ENCODE measurements around the gene KRTAP10-11. TPM values are rescaled to one million over a fixed set of nuclear protein-coding genes. Genes with fewer than 3 reads are reported as not detected.

KRTAP10-11 gene
- polyA plus RNA-seq, 3 donors = not detected

DNA sequence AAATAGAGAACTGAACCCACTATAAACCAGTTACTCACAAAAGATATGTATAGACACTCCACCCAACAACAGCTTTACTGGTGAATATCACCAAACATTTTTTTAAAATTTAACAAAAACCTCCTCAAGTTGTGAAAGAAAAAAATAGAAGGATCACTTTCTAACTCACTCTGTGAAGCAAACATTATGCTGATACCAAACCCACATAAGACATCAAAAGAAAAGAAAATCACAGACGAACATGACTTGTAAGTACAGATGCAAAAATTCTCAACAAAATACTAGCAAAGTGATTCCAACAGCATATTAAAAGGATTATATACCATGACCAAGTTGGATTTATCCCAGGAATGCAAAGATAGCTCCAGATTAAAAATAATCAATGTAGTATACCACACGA is 45.5 kb downstream of the KRTAP10-11 start:
- Histone ChIP-seq H3K36me3 (replicated peaks in 1 of 2; ENCODE audit: control insufficient read depth in 1 of 2, insufficient read depth in 2 of 2, low read length in 2 of 2) (no peaks in the 10 kb centered on the region), H3K9me3 (replicated peaks in 1 of 2; ENCODE audit: control insufficient read depth in 1 of 2, insufficient read depth in 1 of 2, low read length in 2 of 2) (peaks cover 0 to 15% of the 10 kb centered on the region in 2 donors), H3K4me3 (replicated peaks in 1 of 3; ENCODE audit: low read depth in 2 of 3, low read length in 3 of 3) (no peak overlapping the region), H3K27ac (ENCODE audit: low read depth in 1 of 2, low read length in 2 of 2) (no peak overlapping the region), H3K4me1 (ENCODE audit: control insufficient read depth in 1 of 2, insufficient read depth in 2 of 2, low read length in 2 of 2) (no peaks in the 10 kb centered on the region), H2AFZ (ENCODE audit: insufficient read depth, low read depth, low read length, poor library complexity, severe bottlenecking) (no peak overlapping the region), H4K20me1 (ENCODE audit: insufficient read depth, low read length) (no peaks in the 10 kb centered on the region), H3K9ac (ENCODE audit: insufficient read depth, low read length, poor library complexity, severe bottlenecking) (no peak overlapping the region), H3K79me2 (ENCODE audit: insufficient read depth, low read length) (no peaks in the 10 kb centered on the region), H3K4me2 (replicated peaks; ENCODE audit: extremely low read depth, low read length, poor library complexity, severe bottlenecking) (no peak overlapping the region), H3K27me3 (ENCODE audit: control insufficient read depth in 2 of 2, insufficient read depth in 2 of 2, low read length in 2 of 2) (peaks cover 0 to 13% of the 10 kb centered on the region in 2 donors)
- intact Hi-C loops (cut with micrococcal nuclease) = no loop called here
- no peaks in the 10 kb centered on the region for H3K36me3 Mint-ChIP-seq
- peaks cover 13 to 47% (median 31%) of the 10 kb centered on the region in 3 donors for H3K27me3 Mint-ChIP-seq (ENCODE audit: low read depth in 3 of 3)
- no peak for DNase-seq
- TF ChIP-seq, protein P1, sequence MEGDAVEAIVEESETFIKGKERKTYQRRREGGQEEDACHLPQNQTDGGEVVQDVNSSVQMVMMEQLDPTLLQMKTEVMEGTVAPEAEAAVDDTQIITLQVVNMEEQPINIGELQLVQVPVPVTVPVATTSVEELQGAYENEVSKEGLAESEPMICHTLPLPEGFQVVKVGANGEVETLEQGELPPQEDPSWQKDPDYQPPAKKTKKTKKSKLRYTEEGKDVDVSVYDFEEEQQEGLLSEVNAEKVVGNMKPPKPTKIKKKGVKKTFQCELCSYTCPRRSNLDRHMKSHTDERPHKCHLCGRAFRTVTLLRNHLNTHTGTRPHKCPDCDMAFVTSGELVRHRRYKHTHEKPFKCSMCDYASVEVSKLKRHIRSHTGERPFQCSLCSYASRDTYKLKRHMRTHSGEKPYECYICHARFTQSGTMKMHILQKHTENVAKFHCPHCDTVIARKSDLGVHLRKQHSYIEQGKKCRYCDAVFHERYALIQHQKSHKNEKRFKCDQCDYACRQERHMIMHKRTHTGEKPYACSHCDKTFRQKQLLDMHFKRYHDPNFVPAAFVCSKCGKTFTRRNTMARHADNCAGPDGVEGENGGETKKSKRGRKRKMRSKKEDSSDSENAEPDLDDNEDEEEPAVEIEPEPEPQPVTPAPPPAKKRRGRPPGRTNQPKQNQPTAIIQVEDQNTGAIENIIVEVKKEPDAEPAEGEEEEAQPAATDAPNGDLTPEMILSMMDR (IDR thresholded peaks at IDR 0.05) = no peak
- peaks cover 6 to 22% (median 14%) of the 10 kb centered on the region in 7 donors for H3K9me3 Mint-ChIP-seq
- peak overlapping the region in 1 of 2 donors; percentile 18 for H3K4me3 Mint-ChIP-seq
- WGBS (ENCODE audit: insufficient coverage) = no CpG with 5 or more reads among the region's 2 CpGs
- no peaks in the 10 kb centered on the region for H3K4me1 Mint-ChIP-seq
- no peak overlapping the region for H3K27ac Mint-ChIP-seq

DNA sequence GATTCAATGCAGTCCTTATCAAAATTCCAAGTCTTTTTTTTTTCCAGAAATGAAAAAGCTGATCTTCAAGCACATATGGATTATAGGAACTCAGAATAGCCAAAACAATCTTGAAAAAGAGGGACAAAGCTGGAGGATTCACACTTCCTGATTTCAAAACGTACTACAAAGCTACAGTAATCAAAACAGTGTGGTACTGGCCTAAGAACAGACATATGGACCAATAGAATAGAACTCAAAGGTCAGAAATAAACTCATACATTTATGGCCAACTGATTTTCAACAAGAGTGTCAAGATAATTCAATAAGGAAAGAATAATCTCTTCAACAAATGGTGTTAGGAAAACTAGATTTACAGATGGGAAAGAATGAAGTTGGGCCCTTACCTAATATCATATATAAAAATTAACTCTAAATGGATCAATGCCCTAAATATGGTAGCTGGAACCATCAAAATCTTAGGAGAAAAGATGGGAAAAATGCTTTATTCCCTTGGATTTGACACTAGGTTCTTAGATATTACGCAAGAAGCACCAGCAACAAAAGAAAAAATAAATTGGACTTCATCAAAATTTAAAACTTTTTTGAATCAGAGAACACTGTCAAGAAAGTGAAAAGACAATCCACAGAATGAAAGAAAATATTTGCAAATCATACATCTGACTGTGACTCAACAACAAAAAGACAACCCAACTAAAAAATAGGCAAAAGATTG is 46.7 kb downstream of the KRTAP10-11 start:
- intact Hi-C loops (cut with micrococcal nuclease) = no loop called here
- H3K27ac Mint-ChIP-seq = no peak overlapping the region
- H3K9me3 Mint-ChIP-seq = peaks cover 6 to 22% (median 14%) of the 10 kb centered on the region in 7 donors

More for the DNA sequence above, 46.7 kb downstream of the KRTAP10-11 start:
- no CpG with 5 or more reads among the region's 2 CpGs for WGBS (ENCODE audit: insufficient coverage)
- Mint-ChIP-seq H3K4me3 (no peak overlapping the region), H3K36me3 (no peaks in the 10 kb centered on the region), H3K27me3 (ENCODE audit: low read depth in 3 of 3) (peaks cover 25 to 54% (median 35%) of the 10 kb centered on the region in 3 donors), H3K4me1 (no peaks in the 10 kb centered on the region)
- Histone ChIP-seq H3K27me3 (ENCODE audit: control insufficient read depth in 2 of 2, insufficient read depth in 2 of 2, low read length in 2 of 2) (peaks cover 0 to 19% of the 10 kb centered on the region in 2 donors), H3K4me1 (ENCODE audit: control insufficient read depth in 1 of 2, insufficient read depth in 2 of 2, low read length in 2 of 2) (no peaks in the 10 kb centered on the region), H3K9me3 (replicated peaks in 1 of 2; ENCODE audit: control insufficient read depth in 1 of 2, insufficient read depth in 1 of 2, low read length in 2 of 2) (peaks cover 0 to 15% of the 10 kb centered on the region in 2 donors), H3K9ac (ENCODE audit: insufficient read depth, low read length, poor library complexity, severe bottlenecking) (no peak overlapping the region), H4K20me1 (ENCODE audit: insufficient read depth, low read length) (no peaks in the 10 kb centered on the region), H3K4me2 (replicated peaks; ENCODE audit: extremely low read depth, low read length, poor library complexity, severe bottlenecking) (no peak overlapping the region), H2AFZ (ENCODE audit: insufficient read depth, low read depth, low read length, poor library complexity, severe bottlenecking) (no peak overlapping the region), H3K27ac (ENCODE audit: low read depth in 1 of 2, low read length in 2 of 2) (no peak overlapping the region), H3K79me2 (ENCODE audit: insufficient read depth, low read length) (no peaks in the 10 kb centered on the region), H3K36me3 (replicated peaks in 1 of 2; ENCODE audit: control insufficient read depth in 1 of 2, insufficient read depth in 2 of 2, low read length in 2 of 2) (no peaks in the 10 kb centered on the region), H3K4me3 (replicated peaks in 1 of 3; ENCODE audit: low read depth in 2 of 3, low read length in 3 of 3) (no peak overlapping the region)
- no peak for DNase-seq
- TF ChIP-seq, protein P1 (IDR thresholded peaks at IDR 0.05) = no peak
